Omental fat pad (tissue), 4 donors: ENCODE results near the gene TMEM138. TPM values are rescaled to one million over a fixed set of nuclear protein-coding genes. Genes with fewer than 3 reads are reported as not detected.

ENCODE experiments used
- ATAC-seq: fragments of 150-250 bp; one replicate; pipeline ENCODE4 v1.9.1; 2016; ENCODE audit warnings: mild to moderate bottlenecking, moderate library complexity; ENCODE audit not compliant: low FRiP score
- DNase-seq: peaks from one replicate; pipeline ENCODE4 v3.0.0-alpha.2; 2019; ENCODE audit warnings: low spot score
- CTCF ChIP-seq, 3 donors: fragments of 450-650 bp; IDR thresholded peaks; one replicate each; pipeline ENCODE4 v1.5.1; 2016 to 2017; ENCODE audit warnings: antibody characterized with exemption in 3 of 3, mild to moderate bottlenecking in 3 of 3, moderate library complexity in 2 of 3
- total RNA-seq, 4 donors: library from RNA; depleted of rRNA; stranded (reverse); fragments of >200 nt; gene quantifications; one replicate each; pipeline ENCODE4 v1.1.0, GENCODE V29; 2016

TMEM138 gene
- total RNA-seq, 4 donors from 2014 or later: 31.6 to 40.8 (median 38.1) TPM

GRCh38 chr11:61418136-61418535 is 56.0 kb downstream of the TMEM138 start:
- DNase-seq: no peak
- no peak for TF ChIP-seq CTCF (IDR thresholded peaks at IDR 0.05)
- no peak for ATAC-seq

Other genes starting within 250 kb of the TMEM138 start
- gene VPS37C, start 200.9 kb upstream of the TMEM138 start, total RNA-seq: 10 to 100 TPM in 3 of 4 donors, 1 to 10 TPM in 1; 9.3 to 17.5 (median 12.6) TPM
- gene PGA3, start 158.9 kb upstream of the TMEM138 start, total RNA-seq: 10 to 100 TPM in 2 of 4 donors, 1 to 10 TPM in 2; 2.5 to 96.7 (median 7.6) TPM
- gene PGA4, start 140.0 kb upstream of the TMEM138 start, total RNA-seq: 10 to 100 TPM in 2 of 4 donors, 1 to 10 TPM in 2; 2.9 to 94.5 (median 13.5) TPM
- gene PGA5, start 121.2 kb upstream of the TMEM138 start, total RNA-seq: 1 to 10 TPM in 3 of 4 donors, not detected in 1; 2.0 to 5.0 (median 4.3) TPM
- gene VWCE, start 67.1 kb upstream of the TMEM138 start, total RNA-seq: 1 to 10 TPM in 3 of 4 donors, under 1 TPM in 1; 0.94 to 6.9 (median 4.6) TPM
- 100 to 1,000 TPM; 127 to 182 (median 155) TPM for gene DDB1, start 29.3 kb upstream of the TMEM138 start, total RNA-seq
- 10 to 100 TPM; 16.0 to 24.5 (median 20.0) TPM for gene TKFC, start 29.1 kb upstream of the TMEM138 start, total RNA-seq
- 10 to 100 TPM; 29.5 to 39.9 (median 34.6) TPM for gene CYB561A3, start 492 bp upstream of the TMEM138 start, total RNA-seq
- gene TMEM216, start 30.2 kb downstream of the TMEM138 start, total RNA-seq: 10 to 100 TPM in 2 of 4 donors, 1 to 10 TPM in 2; 9.5 to 19.3 (median 11.8) TPM
- 10 to 100 TPM; 37.2 to 62.6 (median 49.4) TPM for gene CPSF7, start 67.6 kb downstream of the TMEM138 start, total RNA-seq
- 10 to 100 TPM; 48.6 to 59.0 (median 54.0) TPM for gene SDHAF2, start 67.8 kb downstream of the TMEM138 start, total RNA-seq
- 1 to 10 TPM; 1.1 to 2.0 (median 1.7) TPM for gene LRRC10B, start 146.4 kb downstream of the TMEM138 start, total RNA-seq
- 1 to 10 TPM; 1.6 to 6.6 (median 4.4) TPM for gene SYT7, start 218.7 kb downstream of the TMEM138 start, total RNA-seq